Natural killer cell treated with Interleukin-12 subunit alpha and Interleukin-12 subunit beta and Interleukin-15 and Interleukin-18, amount 100 ng/mL, for 72 hours (primary cell): ENCODE results near the gene FUT9. TPM values are rescaled to one million over a fixed set of nuclear protein-coding genes. Genes with fewer than 3 reads are reported as not detected.

ENCODE experiments used
- ATAC-seq, 2 donors: fragments of 150-1000 bp; cut with Tn5 transposase in 1 of 2; sonication (Bioruptor Pico), chemical (Tn5 transposase) in 1 of 2; 2 replicates each; pipeline ENCODE4 v1.10.0; 2021
- DNase-seq: peaks from one replicate; pipeline ENCODE4 v3.0.0; 2022; ENCODE audit warnings: low spot score
- H3K27ac Mint-ChIP-seq, 2 donors: 1 replicate in 1 of 2; 2 replicates in 1 of 2; pipeline ENCODE4 v1.8.0; 2022; ENCODE audit warnings: mixed read lengths in 2 of 2, mild to moderate bottlenecking in 1 of 2, moderate library complexity in 1 of 2
- H3K27me3 Mint-ChIP-seq, 2 donors: 1 replicate in 1 of 2; 2 replicates in 1 of 2; pipeline ENCODE4 v1.8.0; 2022; ENCODE audit warnings: mixed read lengths in 2 of 2
- H3K36me3 Mint-ChIP-seq: one replicate; pipeline ENCODE4 v1.8.0; 2022; ENCODE audit warnings: mixed read lengths
- H3K4me1 Mint-ChIP-seq, 2 donors: 1 replicate in 1 of 2; 2 replicates in 1 of 2; pipeline ENCODE4 v1.8.0; 2022; ENCODE audit warnings: low read depth in 2 of 2, mixed read lengths in 2 of 2, mild to moderate bottlenecking in 1 of 2
- H3K4me3 Mint-ChIP-seq: one replicate; pipeline ENCODE4 v1.8.0; 2022; ENCODE audit warnings: mixed read lengths
- H3K9me3 Mint-ChIP-seq: 2 replicates; pipeline ENCODE4 v1.8.0; 2022; ENCODE audit warnings: mixed read lengths
- total RNA-seq, 2 donors: library from RNA; stranded (reverse); gene quantifications; one replicate each; pipeline ENCODE4 v1.2.3, GENCODE V29; 2022

Gene FUT9
- total RNA-seq, 2 donors from 2014 or later: not detected

DNA sequence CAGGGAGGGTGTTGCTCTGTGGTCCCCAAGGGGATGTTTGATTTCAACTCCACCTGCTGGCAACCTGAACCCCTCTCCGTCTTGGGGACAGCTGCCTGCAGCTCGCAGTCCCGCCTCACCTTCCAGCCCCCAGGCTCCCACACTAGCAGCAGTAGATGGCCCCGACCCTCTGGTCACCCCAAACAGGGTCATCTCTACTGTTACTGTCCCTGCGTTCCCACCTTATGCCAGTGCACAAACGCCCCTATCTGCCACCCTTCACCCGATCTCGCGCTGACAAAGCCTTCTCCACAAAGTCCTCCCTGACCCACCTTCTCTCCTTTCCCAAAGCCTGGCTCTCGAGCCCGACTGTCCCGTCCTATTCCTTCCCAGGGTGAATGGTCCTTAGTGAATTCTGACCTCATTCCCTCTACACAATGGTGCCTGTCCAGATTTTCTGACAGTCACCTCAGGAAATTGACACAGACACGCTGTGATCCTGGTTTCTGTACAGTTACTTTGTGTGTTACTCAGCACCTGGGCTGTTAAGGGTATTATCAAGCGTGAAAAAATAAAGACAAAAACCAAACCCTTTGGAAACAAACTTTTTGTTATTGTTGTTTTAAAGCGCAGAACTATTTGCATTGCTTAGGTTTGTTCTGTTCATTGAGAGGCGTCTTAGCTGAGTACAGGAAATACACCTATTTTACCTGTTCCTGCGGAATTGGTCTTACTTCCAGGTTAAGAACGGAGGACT is 728 bp downstream of the FUT9 start:
- H3K27me3 Mint-ChIP-seq: peaks cover 8 to 25% of the 10 kb centered on the region in 2 donors
- no peak for ATAC-seq
- H3K27ac Mint-ChIP-seq: no peak overlapping the region
- H3K36me3 Mint-ChIP-seq: peaks cover 5% of the 10 kb centered on the region
- no peak for DNase-seq
- H3K4me1 Mint-ChIP-seq: no peaks in the 10 kb centered on the region
- H3K4me3 Mint-ChIP-seq: no peak overlapping the region
- peaks cover 13% of the 10 kb centered on the region for H3K9me3 Mint-ChIP-seq

DNA sequence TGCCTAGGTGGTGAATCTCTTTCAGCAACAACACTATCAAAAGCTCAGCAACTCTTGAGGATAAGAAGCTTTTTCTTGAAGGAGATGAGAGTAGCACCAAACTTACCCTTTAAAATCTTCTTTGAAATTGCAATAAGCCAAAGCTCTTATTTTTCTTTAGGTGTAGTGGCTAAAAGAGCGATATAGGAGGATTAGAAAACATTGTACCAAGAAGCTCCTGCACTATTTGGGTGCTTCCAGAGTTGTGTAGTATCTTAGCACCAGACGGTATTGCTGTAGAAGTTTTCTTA is 1.2 kb downstream of the FUT9 start:
- DNase-seq: no peak
- peaks cover 5% of the 10 kb centered on the region for H3K36me3 Mint-ChIP-seq
- H3K27me3 Mint-ChIP-seq: peaks cover 8 to 25% of the 10 kb centered on the region in 2 donors
- ATAC-seq: no peak
- no peak overlapping the region for H3K27ac Mint-ChIP-seq
- H3K9me3 Mint-ChIP-seq: peaks cover 11% of the 10 kb centered on the region
- H3K4me1 Mint-ChIP-seq: no peaks in the 10 kb centered on the region
- H3K4me3 Mint-ChIP-seq: no peak overlapping the region

DNA sequence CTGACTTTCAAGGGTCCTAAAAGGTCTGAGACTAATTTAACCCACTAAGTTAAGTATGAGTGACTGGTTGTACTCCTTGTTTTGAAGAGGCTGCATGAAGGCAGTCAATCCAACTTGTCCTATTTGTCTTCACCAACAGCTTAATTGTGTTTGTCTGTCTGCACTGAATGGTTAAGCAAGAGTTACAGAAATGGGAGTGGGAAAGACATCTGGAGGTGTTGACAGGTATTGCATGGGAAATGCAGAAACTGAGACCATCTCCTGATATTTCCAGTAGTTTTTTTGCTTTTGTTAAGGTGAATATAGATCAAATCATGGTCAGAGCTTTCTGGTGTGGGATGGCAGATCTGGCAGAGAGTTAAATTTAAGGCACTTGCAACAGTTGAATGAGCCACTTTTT is 6.5 kb downstream of the FUT9 start:
- no peak overlapping the region for H3K4me3 Mint-ChIP-seq
- H3K9me3 Mint-ChIP-seq: peaks cover 8% of the 10 kb centered on the region
- H3K36me3 Mint-ChIP-seq: no peaks in the 10 kb centered on the region
- H3K27me3 Mint-ChIP-seq: peaks cover 0 to 4% of the 10 kb centered on the region in 2 donors
- ATAC-seq: no peak
- DNase-seq: no peak
- H3K27ac Mint-ChIP-seq: no peak overlapping the region
- no peaks in the 10 kb centered on the region for H3K4me1 Mint-ChIP-seq

DNA sequence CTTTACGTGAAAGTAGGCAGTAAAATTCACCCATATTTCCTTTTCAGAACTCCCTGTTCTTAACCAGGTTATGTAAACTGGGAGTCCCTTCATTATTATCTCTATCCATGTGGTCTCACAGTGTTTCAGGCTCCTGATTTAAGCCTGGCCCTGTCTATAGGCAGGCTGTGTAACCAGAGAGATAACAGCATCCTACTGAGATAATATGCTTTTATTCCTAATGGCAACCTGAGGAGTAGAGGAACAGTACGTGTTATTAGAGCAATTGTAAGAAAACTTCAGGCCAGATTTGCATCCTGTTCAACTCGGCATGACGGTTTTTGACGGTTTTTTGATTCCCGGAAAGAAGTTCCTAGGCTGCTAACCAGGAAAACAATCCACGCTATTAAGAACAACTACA is 16.9 kb downstream of the FUT9 start:
- Mint-ChIP-seq H3K4me1 (no peaks in the 10 kb centered on the region), H3K27me3 (no peaks in the 10 kb centered on the region), H3K9me3 (peaks cover 4% of the 10 kb centered on the region), H3K36me3 (no peaks in the 10 kb centered on the region), H3K27ac (no peak overlapping the region), H3K4me3 (no peak overlapping the region)
- ATAC-seq: no peak
- no peak for DNase-seq

DNA sequence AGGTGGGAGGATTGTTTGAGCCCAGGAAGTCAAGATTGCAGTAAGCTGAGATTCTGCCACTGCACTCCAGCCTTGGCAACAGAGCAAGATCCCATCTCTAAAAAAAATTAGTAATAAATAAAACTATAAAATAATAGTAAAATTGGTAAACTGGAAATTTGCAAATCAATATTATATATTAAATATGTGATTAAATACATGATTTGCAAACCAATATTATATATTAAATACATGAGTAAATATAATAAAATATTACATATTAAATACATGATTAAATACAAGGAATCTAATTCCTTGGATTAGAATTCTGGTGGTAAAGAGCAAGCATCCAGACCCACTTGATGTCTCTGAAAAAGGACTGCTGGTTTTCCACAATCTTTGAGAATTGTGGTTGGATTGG is 35.8 kb downstream of the FUT9 start:
- Mint-ChIP-seq H3K27ac (no peak overlapping the region), H3K36me3 (no peaks in the 10 kb centered on the region), H3K4me1 (no peaks in the 10 kb centered on the region), H3K27me3 (no peaks in the 10 kb centered on the region), H3K9me3 (no peaks in the 10 kb centered on the region), H3K4me3 (no peak overlapping the region)
- DNase-seq (no peak), ATAC-seq (no peak)

DNA sequence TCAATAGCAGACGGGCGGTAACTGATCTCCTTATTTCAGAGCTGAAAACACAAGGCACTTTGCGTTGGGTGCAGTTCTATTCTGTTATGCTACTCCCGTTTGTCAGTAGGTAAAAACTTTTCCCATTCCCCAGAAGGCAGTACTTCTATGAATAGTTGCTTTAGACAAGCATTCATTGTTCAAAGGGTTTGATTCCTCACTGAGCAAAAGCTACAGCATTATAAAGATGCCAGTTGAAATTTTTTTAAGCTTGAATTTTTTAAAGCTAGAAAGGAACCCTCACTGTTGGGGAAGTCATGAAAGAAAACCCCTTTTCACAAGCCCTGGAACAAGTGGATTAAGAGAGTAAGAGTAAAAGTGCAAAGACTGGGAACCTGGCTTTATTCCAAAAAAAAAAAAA is 42.3 kb downstream of the FUT9 start:
- Mint-ChIP-seq H3K36me3 (no peaks in the 10 kb centered on the region), H3K27ac (no peak overlapping the region)
- no peak for ATAC-seq

DNA sequence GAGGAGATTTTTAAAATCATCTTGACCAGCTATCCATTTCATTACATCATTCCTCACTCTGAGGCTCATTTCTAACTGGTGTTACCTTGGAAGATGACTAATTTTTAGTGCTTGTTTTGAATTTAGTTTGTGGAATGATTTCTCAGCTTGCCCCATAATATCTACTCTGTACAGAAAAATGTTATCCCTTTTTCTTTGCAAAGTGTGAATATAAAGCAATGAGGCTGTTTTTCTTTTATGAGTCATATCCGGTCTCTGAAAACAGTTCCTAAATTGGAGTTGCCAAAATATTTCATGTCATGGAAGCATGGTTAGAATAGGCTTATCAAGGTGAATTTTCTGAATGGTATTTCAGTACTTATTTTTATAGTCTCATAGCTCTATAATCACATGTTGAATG is 43.8 kb downstream of the FUT9 start:
- Mint-ChIP-seq H3K4me1 (no peaks in the 10 kb centered on the region), H3K9me3 (no peaks in the 10 kb centered on the region), H3K4me3 (no peak overlapping the region), H3K36me3 (no peaks in the 10 kb centered on the region), H3K27me3 (no peaks in the 10 kb centered on the region), H3K27ac (no peak overlapping the region)
- ATAC-seq: no peak
- no peak for DNase-seq

More for the DNA sequence above, 42.3 kb downstream of the FUT9 start:
- Mint-ChIP-seq H3K27me3 (no peaks in the 10 kb centered on the region), H3K4me1 (no peaks in the 10 kb centered on the region), H3K9me3 (no peaks in the 10 kb centered on the region), H3K4me3 (no peak overlapping the region)
- no peak for DNase-seq

DNA sequence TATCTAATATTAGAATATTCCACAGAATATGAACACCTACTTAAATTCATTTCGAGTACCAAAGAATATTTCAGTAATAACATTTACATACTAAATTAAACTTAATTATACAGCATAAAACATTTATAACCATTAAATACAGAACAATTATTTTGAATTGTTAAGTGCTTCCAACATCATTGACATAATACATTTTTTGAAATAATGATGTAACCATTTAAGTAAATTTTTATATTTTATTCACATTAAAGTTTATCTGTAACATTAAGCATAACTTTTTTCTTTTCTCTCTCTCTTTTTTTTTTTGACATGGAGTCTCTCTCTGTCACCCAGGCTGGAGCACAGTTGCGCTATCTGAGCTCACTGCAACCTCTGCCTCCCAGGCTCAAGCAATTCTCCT is 44.5 kb downstream of the FUT9 start:
- Mint-ChIP-seq H3K27me3 (no peaks in the 10 kb centered on the region), H3K4me3 (no peak overlapping the region), H3K36me3 (no peaks in the 10 kb centered on the region), H3K4me1 (no peaks in the 10 kb centered on the region), H3K27ac (no peak overlapping the region), H3K9me3 (no peaks in the 10 kb centered on the region)
- DNase-seq (no peak), ATAC-seq (no peak)

DNA sequence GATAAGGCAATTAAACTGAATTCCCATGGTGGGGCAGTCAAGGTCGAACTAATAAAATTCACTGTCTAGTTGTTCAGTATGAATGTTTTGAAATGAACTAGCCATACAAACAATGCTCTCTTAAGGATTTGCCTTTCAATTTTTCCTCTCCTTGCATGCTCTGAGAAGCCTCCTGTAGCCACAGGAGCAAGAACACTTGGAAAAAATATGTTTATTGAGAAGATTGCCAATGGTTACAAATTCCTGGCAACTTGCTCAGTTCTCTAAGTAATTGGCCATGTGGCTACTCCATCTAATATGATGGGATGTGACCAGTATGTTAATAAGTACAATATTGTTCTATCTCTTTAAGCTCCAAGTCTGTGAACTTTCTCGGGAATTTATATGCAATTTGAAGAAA is 49.4 kb downstream of the FUT9 start:
- DNase-seq: no peak
- Mint-ChIP-seq H3K27ac (no peak overlapping the region), H3K4me3 (no peak overlapping the region), H3K27me3 (no peaks in the 10 kb centered on the region), H3K36me3 (no peaks in the 10 kb centered on the region), H3K9me3 (peaks cover 4% of the 10 kb centered on the region), H3K4me1 (no peaks in the 10 kb centered on the region)
- ATAC-seq: no peak

DNA sequence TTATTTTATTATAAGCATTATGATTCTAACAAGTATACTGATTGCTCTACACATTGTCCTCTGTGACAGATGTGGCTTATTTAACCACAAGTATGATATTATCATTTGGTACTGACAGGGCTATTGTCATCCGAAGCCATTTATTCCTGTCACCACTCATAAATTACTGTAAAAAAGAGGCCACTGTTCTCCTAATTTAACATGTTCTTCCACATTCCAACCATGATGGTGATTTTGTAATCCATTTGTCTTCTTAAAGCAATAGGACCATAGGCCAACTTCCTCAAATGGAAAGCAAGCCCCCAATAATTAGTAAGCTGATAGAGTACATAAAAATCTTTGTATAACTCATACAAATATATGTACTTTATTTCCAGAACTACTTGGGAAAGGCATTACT is 50.6 kb downstream of the FUT9 start:
- DNase-seq (no peak), ATAC-seq (no peak)
- Mint-ChIP-seq H3K27ac (no peak overlapping the region), H3K4me1 (no peaks in the 10 kb centered on the region), H3K36me3 (no peaks in the 10 kb centered on the region), H3K27me3 (no peaks in the 10 kb centered on the region), H3K4me3 (no peak overlapping the region), H3K9me3 (peaks cover 4% of the 10 kb centered on the region)

DNA sequence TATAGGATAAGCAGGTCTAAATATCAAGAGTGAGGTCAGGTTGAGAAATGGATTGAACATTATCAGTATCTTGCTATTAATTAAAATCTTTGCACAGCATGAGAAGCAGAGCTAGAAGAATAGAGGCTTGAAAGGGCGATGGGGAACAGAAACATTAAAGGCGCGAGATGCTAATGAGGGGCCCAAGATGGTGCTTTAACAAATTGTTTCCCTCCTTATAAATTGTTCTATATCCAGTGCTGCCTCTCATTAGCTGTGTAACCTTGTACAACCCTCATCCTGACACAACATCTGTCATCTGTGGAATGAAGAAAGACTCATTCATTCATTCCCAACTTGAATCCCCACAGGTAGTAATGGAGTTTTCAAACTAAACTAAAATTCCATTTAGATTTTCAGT is 57.8 kb downstream of the FUT9 start:
- Mint-ChIP-seq H3K9me3 (peaks cover 2% of the 10 kb centered on the region), H3K36me3 (no peaks in the 10 kb centered on the region), H3K27ac (no peak overlapping the region), H3K4me1 (no peaks in the 10 kb centered on the region), H3K27me3 (no peaks in the 10 kb centered on the region), H3K4me3 (no peak overlapping the region)
- no peak for DNase-seq
- ATAC-seq: no peak

DNA sequence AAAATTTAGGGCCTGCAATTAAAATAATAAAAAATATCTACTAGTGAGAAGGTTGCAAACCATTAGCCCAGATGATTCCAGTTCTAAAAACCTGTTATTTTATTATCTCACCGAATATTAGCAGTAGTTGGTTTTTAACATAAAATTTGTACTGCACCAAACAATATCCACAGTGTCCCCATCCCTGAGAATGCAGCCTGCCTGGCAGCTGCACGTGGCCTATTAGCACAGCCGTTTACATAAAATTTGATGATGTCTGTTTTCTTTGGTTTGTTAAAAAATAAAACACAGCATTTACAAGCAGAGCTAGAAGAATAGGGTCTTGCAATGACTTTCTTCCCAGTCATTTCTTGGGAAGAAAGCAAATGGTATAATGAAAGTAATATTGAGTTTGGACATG is 58.2 kb downstream of the FUT9 start:
- peaks cover 3% of the 10 kb centered on the region for H3K9me3 Mint-ChIP-seq
- no peaks in the 10 kb centered on the region for H3K27me3 Mint-ChIP-seq
- no peak for ATAC-seq

DNA sequence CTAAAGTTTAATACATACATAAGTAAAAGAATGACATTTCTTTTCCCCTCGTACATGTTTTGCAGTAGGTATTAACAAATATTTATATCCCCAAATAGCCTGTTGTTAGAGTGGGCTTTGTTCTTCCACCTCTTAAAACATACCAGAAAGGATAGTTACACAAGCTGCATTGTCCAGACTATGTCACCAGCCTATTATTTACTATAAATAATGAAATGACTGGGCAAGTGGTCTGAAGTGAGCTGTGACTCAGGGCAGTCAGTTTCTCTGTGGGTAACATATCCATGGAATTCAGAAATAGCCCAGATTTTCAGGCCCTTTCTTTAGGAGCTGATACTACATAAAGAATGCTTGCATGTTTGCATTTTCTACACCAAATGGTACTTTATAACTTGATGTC is 60.1 kb downstream of the FUT9 start:
- Mint-ChIP-seq H3K36me3 (no peaks in the 10 kb centered on the region), H3K4me3 (no peak overlapping the region), H3K27ac (no peak overlapping the region), H3K27me3 (no peaks in the 10 kb centered on the region), H3K4me1 (no peaks in the 10 kb centered on the region), H3K9me3 (peaks cover 7% of the 10 kb centered on the region)
- no peak for DNase-seq
- no peak for ATAC-seq

More for the DNA sequence above, 58.2 kb downstream of the FUT9 start:
- Mint-ChIP-seq H3K27ac (no peak overlapping the region), H3K4me1 (no peaks in the 10 kb centered on the region), H3K4me3 (no peak overlapping the region), H3K36me3 (no peaks in the 10 kb centered on the region)
- no peak for DNase-seq

DNA sequence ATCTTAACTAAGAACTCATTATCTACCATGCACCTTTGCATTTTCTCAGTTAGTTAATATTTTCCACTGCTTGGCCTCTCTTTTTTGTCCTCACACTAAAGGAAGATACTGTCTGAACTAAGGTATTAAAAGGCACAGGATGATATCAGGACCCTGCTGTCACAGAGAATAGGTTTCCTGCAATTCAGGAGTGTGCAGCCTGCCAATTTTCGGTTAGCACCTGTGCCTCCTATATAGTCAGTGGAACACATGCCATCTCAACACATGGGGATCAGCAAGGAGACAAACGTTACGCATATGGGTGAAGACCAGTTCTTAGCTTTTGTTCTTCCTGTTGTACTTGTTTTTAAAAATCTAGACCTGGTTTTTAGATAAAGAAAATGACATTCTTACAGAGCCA is 71.0 kb downstream of the FUT9 start:
- H3K4me3 Mint-ChIP-seq: no peak overlapping the region
- H3K36me3 Mint-ChIP-seq: no peaks in the 10 kb centered on the region
- H3K4me1 Mint-ChIP-seq: no peaks in the 10 kb centered on the region
- ATAC-seq: no peak
- no peak for DNase-seq
- H3K9me3 Mint-ChIP-seq: peaks cover 3% of the 10 kb centered on the region
- H3K27ac Mint-ChIP-seq: no peak overlapping the region
- H3K27me3 Mint-ChIP-seq: no peaks in the 10 kb centered on the region

DNA sequence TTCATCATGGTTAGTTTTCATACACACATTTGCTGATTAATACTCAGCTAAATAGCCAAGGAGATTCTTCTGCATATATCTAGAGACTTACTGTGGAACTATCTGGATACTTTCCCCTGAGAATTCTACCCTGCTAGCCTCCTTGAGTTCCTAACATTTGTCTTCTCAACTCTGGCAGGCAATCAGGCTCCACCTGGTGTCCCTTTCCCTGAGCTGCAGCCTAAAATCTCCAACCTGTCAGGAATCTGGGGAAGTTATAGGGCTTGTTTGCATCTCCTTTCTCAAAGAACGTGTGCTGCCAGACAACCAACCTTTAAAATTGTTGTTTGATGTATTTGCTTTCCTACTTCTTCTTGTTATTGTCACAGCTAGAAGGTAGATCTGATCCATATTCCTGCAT is 73.4 kb downstream of the FUT9 start:
- ATAC-seq (no peak), DNase-seq (no peak)
- Mint-ChIP-seq H3K36me3 (no peaks in the 10 kb centered on the region), H3K4me1 (no peaks in the 10 kb centered on the region), H3K4me3 (no peak overlapping the region), H3K27me3 (no peaks in the 10 kb centered on the region), H3K9me3 (peaks cover 3% of the 10 kb centered on the region), H3K27ac (no peak overlapping the region)
